Measurements from ENCODE around the gene ITGB6. TPM values are rescaled to one million over a fixed set of nuclear protein-coding genes. Genes with fewer than 3 reads are reported as not detected.
A peak's percentile ranks its signal among the peaks of the same experiment; 100 is the strongest.

ITGB6 gene
- total and polyA plus RNA-seq, 2 of the 4 experiments (the other 2 are of a cell fraction) = under 0.01 TPM; not detected in 1

DNA sequence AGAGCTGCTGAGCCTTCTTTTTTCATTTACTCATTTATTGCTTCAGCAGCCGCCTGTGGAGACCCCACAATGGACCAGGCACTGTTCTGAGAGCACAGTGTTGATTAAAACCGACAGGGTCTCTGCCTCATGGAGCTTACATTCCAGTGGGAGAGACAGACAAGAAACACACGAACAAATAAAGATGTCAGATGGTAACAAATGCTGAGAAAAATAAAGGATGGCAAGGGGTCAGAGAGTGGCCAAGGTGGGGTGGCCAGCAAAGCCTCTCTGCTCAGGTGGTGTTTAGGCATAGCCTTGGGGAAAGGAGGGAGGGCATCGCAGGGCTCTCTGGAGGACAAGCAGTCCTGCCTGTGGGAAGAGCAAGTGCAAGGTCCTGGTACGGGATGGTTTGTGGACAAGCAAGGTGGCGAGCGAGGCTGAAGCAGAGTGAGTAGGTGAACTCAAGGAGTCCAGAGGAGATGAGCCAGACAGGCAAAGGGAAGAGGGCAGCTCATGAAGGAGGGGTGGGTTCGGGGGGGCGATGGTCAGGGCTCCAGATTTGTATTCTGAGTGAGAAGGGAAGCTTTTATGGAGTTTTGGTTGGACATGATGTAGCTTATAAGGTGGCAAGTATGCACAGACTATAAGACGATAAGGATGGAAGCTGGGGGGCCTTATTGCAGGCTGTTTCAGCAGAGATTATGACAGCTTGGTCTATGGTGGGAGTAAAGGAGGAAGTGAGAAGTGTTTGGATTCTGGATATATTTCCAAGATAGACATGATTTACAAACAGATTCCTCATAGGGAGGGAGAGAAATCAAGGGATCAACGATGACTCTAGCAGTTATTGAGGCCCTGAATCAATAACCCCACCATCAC is 8.8 kb upstream of the ITGB6 start (continued):
- TF ChIP-seq MXI1 (IDR thresholded peaks at IDR 0.05; ENCODE audit: borderline replicate concordance, low read depth, low read length) (no peak), FOS (IDR thresholded peaks at IDR 0.05; ENCODE audit: low read depth, low read length) (no peak)

- no TSS peak for BruUV-seq (replicated peaks)
- Histone ChIP-seq H2BK5ac (ENCODE audit: low read depth, low read length, poor library complexity, severe bottlenecking) (peak overlapping the region; percentile 91), H3K79me1 (ENCODE audit: low read depth in 1 of 2, low read length in 2 of 2) (0 out of 4 replicates have a peak, but pooled peaks cover 0 to 7% of the 10 kb centered on the region in 2 experiments), H3K9ac (ENCODE audit: low read depth, low read length) (no peak overlapping the region), H3K4me3 (ENCODE audit: insufficient read depth, low read depth, low read length) (no peak overlapping the region), H3K4ac (ENCODE audit: low read depth, low read length) (peak overlapping the region; percentile 92), H3K4me2 (ENCODE audit: low read depth, low read length) (peak overlapping the region; percentile 22; the same call in 1 of the 2 replicates), H3K4me1 (ENCODE audit: control insufficient read depth, insufficient read depth, low read length) (peaks cover 35% of the 10 kb centered on the region), H3K27ac (ENCODE audit: insufficient read depth, low read length) (peak overlapping the region; percentile 82), H2AK9ac (replicated peaks; ENCODE audit: low read depth, low read length, poor library complexity) (peak overlapping the region; percentile 79), H3K14ac (replicated peaks; ENCODE audit: low read depth, low read length) (peak overlapping the region; percentile 87), H3K23ac (ENCODE audit: low read depth, low read length) (peak overlapping the region; percentile 66), H4K5ac (ENCODE audit: low read depth, low read length) (peak overlapping the region; percentile 61), H3K9me1 (ENCODE audit: insufficient read depth, low read length) (peaks cover 34% of the 10 kb centered on the region), H2AK5ac (ENCODE audit: low read depth, low read length) (peak overlapping the region; percentile 93), H3K27me3 (ENCODE audit: control insufficient read depth, insufficient read depth, low read length) (no peaks in the 10 kb centered on the region), H4K20me1 (ENCODE audit: insufficient read depth, low read length) (no peaks in the 10 kb centered on the region), H3K18ac (ENCODE audit: low read depth, low read length) (peak overlapping the region; percentile 88; the same call in 1 of the 2 replicates), H2BK120ac (ENCODE audit: low read depth, low read length) (peak overlapping the region; percentile 94), H2AFZ (replicated peaks; ENCODE audit: low read length, poor library complexity) (peak overlapping the region; percentile 17), H4K91ac (ENCODE audit: insufficient read depth, low read depth, low read length) (peak overlapping the region; percentile 95), H3K36me3 (ENCODE audit: control insufficient read depth, insufficient read depth, low read length) (no peaks in the 10 kb centered on the region), H2BK15ac (ENCODE audit: low read depth, low read length) (peak overlapping the region; percentile 75), H3K9me3 (ENCODE audit: control insufficient read depth, insufficient read depth, low read length) (no peaks in the 10 kb centered on the region), H3K56ac (ENCODE audit: extremely low read depth, insufficient read depth, low read length) (peak overlapping the region; percentile 72), H4K8ac (ENCODE audit: low read depth in 2 of 2, low read length in 2 of 2) (peak overlapping the region; percentile 73 to 86), H2BK20ac (ENCODE audit: low read depth, low read length) (peak overlapping the region; percentile 94)
- ATAC-seq (ENCODE audit: low read depth) (peak; percentile 65), DNase-seq (peak; percentile 83)
- dilution Hi-C loops (cut with HindIII; ENCODE audit: low sequenced_read_pairs, unreplicated experiment) (no loop called here), in situ Hi-C loops (cut with MboI; ENCODE audit: low sequenced_read_pairs) (no loop called here), intact Hi-C loops (cut with micrococcal nuclease) (no loop called here)
- ChIA-PET POLR2A (ENCODE audit: unreplicated experiment) (no interaction called here), CTCF (interaction anchor here (1.4 to 1.6 kb wide), 2 partner anchors 44 to 856 kb away, joined by 4 read pairs; no protein-coding TSS in a partner anchor)
- 89% methylated on average over 7 of the region's 12 CpGs; no CpG with 5 or more reads in 1 of the 2 experiments for WGBS, 2 experiments (ENCODE audit: extremely low coverage in 2 of 2, insufficient read length in 1 of 2)
- TF ChIP-seq SMC3 (IDR thresholded peaks at IDR 0.05; ENCODE audit: low read depth, low read length) (no peak), POLR2A (IDR thresholded peaks at IDR 0.05; ENCODE audit: low read depth, low read length) (no peak), FOS (IDR thresholded peaks at IDR 0.05; ENCODE audit: low read depth, low read length) (peak; percentile 74), MAZ (IDR thresholded peaks at IDR 0.05; ENCODE audit: borderline replicate concordance, low read depth, low read length) (peak; percentile 51; the same call in 1 of the 2 replicates), ELK1 (IDR thresholded peaks at IDR 0.05; ENCODE audit: borderline replicate concordance, low read depth, low read length) (no peak), BHLHE40 (IDR thresholded peaks at IDR 0.05; ENCODE audit: low read depth, low read length) (peak; percentile 69; the same call in 1 of the 2 replicates), MAFK (IDR thresholded peaks at IDR 0.05; ENCODE audit: low read depth, low read length) (no peak), NFE2L2 (IDR thresholded peaks at IDR 0.05; ENCODE audit: low read depth, low read length) (peak; percentile 50; the same call in 1 of the 2 replicates), RAD21 (IDR thresholded peaks at IDR 0.05; ENCODE audit: low read length) (no peak; the same call in 1 of the 2 replicates), CEBPB (IDR thresholded peaks at IDR 0.05; ENCODE audit: low read depth, low read length) (no peak)
Observed at GRCh38 chr2:160207804-160208654, 8.0 kb upstream of the ITGB6 start.
